ENCODE measurements around the gene SLC25A21.

DNA sequence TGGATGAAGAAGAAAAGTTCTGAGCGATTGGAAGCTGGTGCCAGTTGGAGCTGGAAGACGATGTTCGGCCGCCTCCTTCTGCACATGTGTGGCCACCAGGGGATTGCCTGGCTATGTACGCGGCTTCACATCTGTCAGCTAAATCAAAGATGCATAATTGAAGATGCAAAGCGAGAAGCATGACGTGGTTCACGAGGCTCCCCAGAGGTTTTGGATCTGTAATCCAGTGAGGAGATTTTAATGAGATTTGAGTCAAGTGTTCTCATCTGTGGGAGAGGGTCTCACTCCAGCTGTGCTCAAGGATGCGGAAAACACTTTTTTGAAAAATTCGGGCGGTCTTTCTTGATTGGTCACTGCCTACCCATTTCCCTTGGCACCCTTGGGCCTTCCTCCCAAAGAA lies 416.2 kb downstream of the SLC25A21 start:
- TF ChIP-seq, protein P1, sequence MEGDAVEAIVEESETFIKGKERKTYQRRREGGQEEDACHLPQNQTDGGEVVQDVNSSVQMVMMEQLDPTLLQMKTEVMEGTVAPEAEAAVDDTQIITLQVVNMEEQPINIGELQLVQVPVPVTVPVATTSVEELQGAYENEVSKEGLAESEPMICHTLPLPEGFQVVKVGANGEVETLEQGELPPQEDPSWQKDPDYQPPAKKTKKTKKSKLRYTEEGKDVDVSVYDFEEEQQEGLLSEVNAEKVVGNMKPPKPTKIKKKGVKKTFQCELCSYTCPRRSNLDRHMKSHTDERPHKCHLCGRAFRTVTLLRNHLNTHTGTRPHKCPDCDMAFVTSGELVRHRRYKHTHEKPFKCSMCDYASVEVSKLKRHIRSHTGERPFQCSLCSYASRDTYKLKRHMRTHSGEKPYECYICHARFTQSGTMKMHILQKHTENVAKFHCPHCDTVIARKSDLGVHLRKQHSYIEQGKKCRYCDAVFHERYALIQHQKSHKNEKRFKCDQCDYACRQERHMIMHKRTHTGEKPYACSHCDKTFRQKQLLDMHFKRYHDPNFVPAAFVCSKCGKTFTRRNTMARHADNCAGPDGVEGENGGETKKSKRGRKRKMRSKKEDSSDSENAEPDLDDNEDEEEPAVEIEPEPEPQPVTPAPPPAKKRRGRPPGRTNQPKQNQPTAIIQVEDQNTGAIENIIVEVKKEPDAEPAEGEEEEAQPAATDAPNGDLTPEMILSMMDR (tag by site-specific recombination; IDR thresholded peaks at IDR 0.05) = no peak
- TF ChIP-seq, protein P2, sequence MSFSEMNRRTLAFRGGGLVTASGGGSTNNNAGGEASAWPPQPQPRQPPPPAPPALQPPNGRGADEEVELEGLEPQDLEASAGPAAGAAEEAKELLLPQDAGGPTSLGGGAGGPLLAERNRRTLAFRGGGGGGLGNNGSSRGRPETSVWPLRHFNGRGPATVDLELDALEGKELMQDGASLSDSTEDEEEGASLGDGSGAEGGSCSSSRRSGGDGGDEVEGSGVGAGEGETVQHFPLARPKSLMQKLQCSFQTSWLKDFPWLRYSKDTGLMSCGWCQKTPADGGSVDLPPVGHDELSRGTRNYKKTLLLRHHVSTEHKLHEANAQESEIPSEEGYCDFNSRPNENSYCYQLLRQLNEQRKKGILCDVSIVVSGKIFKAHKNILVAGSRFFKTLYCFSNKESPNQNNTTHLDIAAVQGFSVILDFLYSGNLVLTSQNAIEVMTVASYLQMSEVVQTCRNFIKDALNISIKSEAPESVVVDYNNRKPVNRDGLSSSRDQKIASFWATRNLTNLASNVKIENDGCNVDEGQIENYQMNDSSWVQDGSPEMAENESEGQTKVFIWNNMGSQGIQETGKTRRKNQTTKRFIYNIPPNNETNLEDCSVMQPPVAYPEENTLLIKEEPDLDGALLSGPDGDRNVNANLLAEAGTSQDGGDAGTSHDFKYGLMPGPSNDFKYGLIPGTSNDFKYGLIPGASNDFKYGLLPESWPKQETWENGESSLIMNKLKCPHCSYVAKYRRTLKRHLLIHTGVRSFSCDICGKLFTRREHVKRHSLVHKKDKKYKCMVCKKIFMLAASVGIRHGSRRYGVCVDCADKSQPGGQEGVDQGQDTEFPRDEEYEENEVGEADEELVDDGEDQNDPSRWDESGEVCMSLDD (tag by site-specific recombination; IDR thresholded peaks at IDR 0.05) = no peak
- no peak for TF ChIP-seq ZFHX2 (tag by site-specific recombination; conservative IDR thresholded peaks at IDR 0.05)
- no peak for TF ChIP-seq SALL2 (tag by site-specific recombination; IDR thresholded peaks at IDR 0.05; ENCODE audit: borderline replicate concordance)
